HUES48 (cell line): Measurements from ENCODE around the gene ABL1.

ENCODE experiments used
- H3K27ac ChIP-seq: one replicate; pipeline ENCODE4 v1.7.0; 2013; ENCODE audit warnings: low read depth, low read length, inconsistent platforms
- H3K27me3 ChIP-seq: 2 replicates; pipeline ENCODE4 v1.6.1; 2013; ENCODE audit warnings: mild to moderate bottlenecking, low read length; ENCODE audit not compliant: control insufficient read depth, insufficient read depth
- H3K36me3 ChIP-seq: 2 replicates; pipeline ENCODE4 v1.6.1; 2013; ENCODE audit warnings: low read length; ENCODE audit not compliant: control insufficient read depth, insufficient read depth
- H3K4me1 ChIP-seq: 2 replicates; pipeline ENCODE4 v1.6.1; 2013; ENCODE audit warnings: mild to moderate bottlenecking, low read length; ENCODE audit not compliant: control insufficient read depth, insufficient read depth
- H3K4me3 ChIP-seq: 2 replicates; pipeline ENCODE4 v1.5.1; 2013; ENCODE audit warnings: mild to moderate bottlenecking, low read depth, low read length
- H3K9ac ChIP-seq: 2 replicates; pipeline ENCODE4 v1.6.1; 2013; ENCODE audit warnings: mild to moderate bottlenecking, low read depth, low read length, moderate library complexity
- H3K9me3 ChIP-seq: 2 replicates; pipeline ENCODE4 v1.6.1; 2013; ENCODE audit warnings: low read length; ENCODE audit not compliant: control insufficient read depth, insufficient read depth

Gene ABL1

DNA sequence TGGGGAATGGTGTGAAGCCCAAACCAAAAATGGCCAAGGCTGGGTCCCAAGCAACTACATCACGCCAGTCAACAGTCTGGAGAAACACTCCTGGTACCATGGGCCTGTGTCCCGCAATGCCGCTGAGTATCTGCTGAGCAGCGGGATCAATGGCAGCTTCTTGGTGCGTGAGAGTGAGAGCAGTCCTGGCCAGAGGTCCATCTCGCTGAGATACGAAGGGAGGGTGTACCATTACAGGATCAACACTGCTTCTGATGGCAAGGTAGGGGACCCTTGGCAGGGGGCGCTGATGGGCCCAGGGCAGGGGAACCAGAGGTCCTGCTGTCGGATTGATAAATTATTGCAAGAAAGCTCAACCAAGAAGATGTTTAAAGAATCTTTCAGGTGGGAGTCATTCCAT, 19.8 kb downstream of the ABL1 start:
- no peak overlapping the region for H3K9ac ChIP-seq
- no peaks in the 10 kb centered on the region for H3K9me3 ChIP-seq
- H3K4me3 ChIP-seq, result no peak overlapping the region
- no peak overlapping the region for H3K27ac ChIP-seq
- H3K4me1 ChIP-seq, result no peaks in the 10 kb centered on the region
- H3K36me3 ChIP-seq, result peaks cover 59% of the 10 kb centered on the region
- no peaks in the 10 kb centered on the region for H3K27me3 ChIP-seq

DNA sequence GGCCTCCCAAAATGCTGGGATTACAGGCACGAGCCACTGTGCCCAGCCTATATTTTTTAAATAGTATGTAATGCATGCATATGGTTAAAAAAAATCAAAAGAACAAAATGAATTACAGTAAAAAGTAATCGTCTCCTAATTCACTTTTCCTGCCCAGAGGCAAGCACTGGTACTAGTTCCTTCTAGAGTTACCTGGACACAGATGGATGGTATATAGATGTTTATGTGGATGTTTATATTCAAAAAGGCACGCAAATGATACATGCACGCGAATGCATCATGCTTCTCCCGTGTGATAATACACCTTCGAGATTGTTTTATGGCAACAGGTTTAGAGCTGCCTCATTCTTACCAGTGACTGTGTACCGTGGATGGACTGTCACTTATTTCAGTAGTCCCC, 21.4 kb downstream of the ABL1 start:
- Histone ChIP-seq H3K4me3 (no peak overlapping the region), H3K36me3 (peaks cover 70% of the 10 kb centered on the region), H3K9ac (no peak overlapping the region), H3K4me1 (no peaks in the 10 kb centered on the region), H3K9me3 (no peaks in the 10 kb centered on the region), H3K27me3 (no peaks in the 10 kb centered on the region), H3K27ac (no peak overlapping the region)

DNA sequence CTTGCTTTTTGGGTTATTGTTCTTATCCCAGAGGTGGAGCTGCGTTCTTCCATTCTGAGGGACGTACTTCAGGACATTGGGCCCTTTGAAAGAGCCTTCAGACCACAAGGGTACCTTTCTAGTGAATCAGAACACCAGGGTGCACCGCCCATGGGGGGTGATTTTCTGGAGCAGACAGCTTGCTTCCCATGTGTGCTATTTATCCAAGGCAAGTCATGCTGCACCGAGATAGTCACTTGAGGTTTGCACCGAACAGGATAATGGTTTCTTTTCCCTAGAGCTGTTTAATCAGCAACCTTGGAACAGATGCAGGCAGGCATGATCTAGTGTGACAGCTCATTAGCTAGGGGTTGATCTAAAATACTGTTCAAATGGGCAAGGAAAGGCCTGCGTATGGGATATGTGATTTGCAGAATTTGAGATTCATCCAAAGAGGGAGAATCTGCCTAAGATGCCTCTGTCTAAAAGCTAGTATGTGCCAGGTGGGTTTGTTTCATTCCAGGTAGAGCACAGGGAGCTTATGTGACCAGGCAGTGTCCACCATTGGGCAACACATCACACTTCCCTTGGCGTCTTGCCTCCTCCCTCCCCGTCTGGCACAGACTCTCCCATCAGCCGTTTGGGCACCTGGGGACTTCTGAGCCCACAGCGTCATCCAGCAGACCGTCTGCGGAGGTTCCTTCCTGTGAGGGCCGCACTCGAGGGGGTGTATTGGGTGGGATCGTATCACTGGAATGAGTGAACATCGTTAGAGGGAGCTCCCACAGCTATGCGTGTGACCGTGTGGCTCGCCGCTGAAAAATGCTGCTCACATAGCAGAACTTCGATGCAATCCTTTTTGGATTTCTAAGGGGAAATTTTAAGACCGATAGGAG, 23.0 kb downstream of the ABL1 start:
- H3K9me3 ChIP-seq, result no peaks in the 10 kb centered on the region
- H3K27ac ChIP-seq, result peak overlapping the region; percentile 14
- H3K27me3 ChIP-seq, result no peaks in the 10 kb centered on the region
- no peaks in the 10 kb centered on the region for H3K4me1 ChIP-seq
- H3K36me3 ChIP-seq, result peaks cover 84% of the 10 kb centered on the region
- no peak overlapping the region for H3K9ac ChIP-seq
- no peak overlapping the region for H3K4me3 ChIP-seq

DNA sequence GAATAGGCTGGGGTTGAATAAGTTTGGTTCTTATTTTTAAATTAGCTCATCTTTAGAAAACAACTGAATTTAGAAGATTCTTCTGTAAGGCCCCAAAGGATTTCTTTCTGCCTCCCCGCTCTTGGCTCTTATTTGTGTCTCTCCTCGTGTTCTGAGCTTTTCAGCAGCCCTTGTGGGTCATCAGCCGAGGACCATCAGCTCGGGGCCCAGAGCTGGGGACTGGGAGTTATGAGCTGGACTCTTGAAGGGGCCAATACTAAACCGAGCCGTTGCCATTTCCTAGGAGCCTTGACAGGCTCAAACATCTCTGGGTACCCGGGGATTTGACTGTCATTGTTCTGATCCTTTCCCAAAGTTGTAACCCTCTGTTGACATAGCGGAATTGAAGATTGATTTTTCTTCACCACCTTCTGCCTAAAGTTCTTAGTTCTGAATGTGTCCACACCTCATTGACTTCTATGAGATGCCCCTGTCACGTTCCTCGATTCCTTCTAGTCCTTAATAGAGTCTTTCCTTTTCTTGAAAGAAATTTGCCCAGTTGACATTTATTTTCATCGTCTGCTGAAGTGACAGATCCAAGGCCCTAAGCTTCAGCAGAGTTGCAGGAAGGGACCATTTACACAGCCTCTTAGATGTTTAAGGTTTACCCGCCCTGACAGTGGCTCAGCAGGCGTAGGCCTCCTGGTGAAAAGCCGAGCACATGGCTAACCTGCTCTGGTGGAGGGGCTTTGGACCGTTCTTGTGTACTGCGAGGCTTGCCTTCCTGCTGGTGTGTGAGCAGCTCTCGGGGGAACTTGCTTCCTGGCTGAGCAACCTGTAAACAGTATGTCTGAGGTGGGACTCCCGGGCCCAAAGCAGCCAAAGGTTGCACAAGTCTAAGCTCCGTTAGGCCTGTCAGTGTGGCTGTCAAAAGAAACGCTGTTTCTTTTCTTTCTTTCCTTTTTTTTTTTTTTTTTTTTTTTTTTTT, 24.0 kb downstream of the ABL1 start:
- H3K4me1 ChIP-seq, result no peaks in the 10 kb centered on the region
- H3K4me3 ChIP-seq, result no peak overlapping the region
- H3K9ac ChIP-seq, result no peak overlapping the region
- H3K36me3 ChIP-seq, result peaks cover 87% of the 10 kb centered on the region
- H3K27ac ChIP-seq, result no peak overlapping the region
- no peaks in the 10 kb centered on the region for H3K27me3 ChIP-seq
- H3K9me3 ChIP-seq, result no peaks in the 10 kb centered on the region

DNA sequence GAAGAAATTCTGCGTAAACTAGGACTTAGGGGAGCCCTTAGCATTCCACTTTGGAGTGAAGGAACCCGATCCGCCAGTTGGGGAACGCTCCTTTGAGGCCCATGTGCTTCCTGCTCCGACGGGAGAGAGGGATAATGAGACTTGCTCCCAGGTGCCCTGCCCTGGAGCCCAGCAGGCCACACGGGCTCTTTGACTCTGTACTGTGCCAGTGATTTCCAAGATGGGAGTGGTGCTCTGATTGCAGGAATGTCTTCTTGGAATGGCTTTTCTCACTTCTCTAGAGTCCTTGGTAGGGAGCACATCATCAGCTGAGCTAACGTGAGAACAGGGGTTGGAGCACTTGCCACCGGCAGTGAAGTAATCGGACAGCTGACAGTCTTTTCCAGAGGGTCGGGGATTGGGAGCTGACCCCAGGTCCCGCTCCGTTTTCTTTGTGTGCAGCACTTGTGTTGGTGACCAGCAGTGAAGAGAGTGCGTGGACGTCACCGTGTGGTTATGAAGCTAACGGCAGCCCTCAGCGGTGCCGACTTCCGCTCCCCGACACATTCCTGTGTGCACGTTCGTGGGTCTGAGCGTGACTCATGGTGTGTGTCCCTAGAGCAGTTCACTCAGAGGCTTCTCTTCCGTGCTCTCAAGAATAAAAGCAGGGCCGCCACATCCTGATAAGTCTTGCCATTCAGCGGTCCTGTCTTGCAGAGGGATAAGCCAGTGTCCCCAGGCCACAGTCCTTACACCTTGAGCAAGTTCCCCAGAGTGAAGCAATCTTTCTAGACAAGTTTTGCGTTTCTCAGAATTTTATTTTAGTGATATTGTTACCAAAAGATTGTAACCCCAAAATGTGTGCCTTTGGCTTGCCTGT, 25.6 kb downstream of the ABL1 start:
- Histone ChIP-seq H3K9ac (no peak overlapping the region), H3K4me3 (no peak overlapping the region), H3K4me1 (no peaks in the 10 kb centered on the region), H3K9me3 (no peaks in the 10 kb centered on the region), H3K27ac (no peak overlapping the region), H3K36me3 (peaks cover 80% of the 10 kb centered on the region), H3K27me3 (no peaks in the 10 kb centered on the region)

DNA sequence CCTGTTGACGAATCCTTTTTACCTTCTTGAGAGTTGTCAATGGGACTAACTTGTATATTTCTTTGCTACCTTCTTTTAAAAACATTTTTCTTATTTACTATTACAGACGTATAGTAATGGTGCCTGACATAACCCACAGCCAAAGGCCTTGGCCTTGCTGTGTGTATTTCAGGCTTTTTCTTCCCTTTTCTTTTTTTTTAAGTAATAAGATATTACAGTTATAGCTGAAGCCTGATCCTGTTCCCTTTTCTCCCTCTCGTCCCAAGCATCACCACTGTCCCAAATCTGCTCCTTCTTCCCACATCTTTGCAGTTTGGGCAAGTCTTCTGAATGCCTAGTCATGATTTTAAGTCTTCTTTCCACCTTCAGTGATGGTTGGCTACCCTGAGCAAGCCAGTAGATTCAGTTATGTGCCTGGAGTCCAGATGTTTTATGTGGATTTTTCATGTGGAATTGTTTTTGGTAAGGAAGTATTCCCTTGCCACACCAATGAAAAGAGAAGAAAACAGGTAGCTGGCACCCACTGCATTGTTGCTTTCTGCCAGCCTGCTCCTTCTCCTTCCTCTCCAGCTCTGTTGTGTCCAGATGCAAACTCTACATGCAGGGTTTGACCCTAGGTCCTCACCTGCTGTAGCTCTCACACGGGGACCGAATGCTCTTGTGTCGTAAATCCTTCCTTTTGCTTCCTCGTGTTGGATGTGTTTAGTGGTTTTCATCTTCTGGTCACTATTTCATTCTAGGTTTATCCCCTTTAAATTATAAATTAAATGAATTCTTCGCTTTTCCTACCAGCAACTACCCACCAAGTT, 26.5 kb downstream of the ABL1 start:
- no peak overlapping the region for H3K27ac ChIP-seq
- H3K9ac ChIP-seq, result no peak overlapping the region
- H3K4me1 ChIP-seq, result no peaks in the 10 kb centered on the region
- no peaks in the 10 kb centered on the region for H3K9me3 ChIP-seq
- H3K36me3 ChIP-seq, result peaks cover 71% of the 10 kb centered on the region
- no peak overlapping the region for H3K4me3 ChIP-seq
- H3K27me3 ChIP-seq, result no peaks in the 10 kb centered on the region

DNA sequence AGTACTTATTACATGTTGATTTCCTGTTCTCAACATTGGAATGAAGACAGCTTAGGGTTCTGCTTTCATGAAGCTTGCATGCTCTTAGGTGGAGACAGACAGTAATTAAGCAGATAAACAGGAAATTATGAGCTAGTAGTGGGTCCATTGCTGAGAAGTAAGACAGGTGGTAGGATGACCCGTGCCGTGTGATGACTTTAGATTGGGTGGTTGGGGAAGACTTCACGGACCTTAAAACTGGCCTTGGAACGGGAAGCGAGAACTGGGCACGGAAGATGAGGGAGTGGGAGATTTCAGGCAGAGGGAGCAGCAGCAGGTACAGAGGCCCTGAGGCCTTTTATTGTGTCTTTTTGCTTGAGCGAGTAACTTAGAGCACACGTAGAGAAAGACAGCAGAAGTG, 27.2 kb downstream of the ABL1 start:
- no peak overlapping the region for H3K4me3 ChIP-seq
- H3K36me3 ChIP-seq, result peaks cover 67% of the 10 kb centered on the region
- no peak overlapping the region for H3K9ac ChIP-seq
- no peaks in the 10 kb centered on the region for H3K27me3 ChIP-seq
- no peak overlapping the region for H3K27ac ChIP-seq
- no peaks in the 10 kb centered on the region for H3K9me3 ChIP-seq
- no peaks in the 10 kb centered on the region for H3K4me1 ChIP-seq

DNA sequence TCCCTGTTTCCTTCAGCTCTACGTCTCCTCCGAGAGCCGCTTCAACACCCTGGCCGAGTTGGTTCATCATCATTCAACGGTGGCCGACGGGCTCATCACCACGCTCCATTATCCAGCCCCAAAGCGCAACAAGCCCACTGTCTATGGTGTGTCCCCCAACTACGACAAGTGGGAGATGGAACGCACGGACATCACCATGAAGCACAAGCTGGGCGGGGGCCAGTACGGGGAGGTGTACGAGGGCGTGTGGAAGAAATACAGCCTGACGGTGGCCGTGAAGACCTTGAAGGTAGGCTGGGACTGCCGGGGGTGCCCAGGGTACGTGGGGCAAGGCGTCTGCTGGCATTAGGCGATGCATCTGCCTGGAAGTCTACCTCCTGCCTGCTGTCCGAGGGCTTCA, 27.7 kb downstream of the ABL1 start:
- peaks cover 66% of the 10 kb centered on the region for H3K36me3 ChIP-seq
- no peak overlapping the region for H3K4me3 ChIP-seq

DNA sequence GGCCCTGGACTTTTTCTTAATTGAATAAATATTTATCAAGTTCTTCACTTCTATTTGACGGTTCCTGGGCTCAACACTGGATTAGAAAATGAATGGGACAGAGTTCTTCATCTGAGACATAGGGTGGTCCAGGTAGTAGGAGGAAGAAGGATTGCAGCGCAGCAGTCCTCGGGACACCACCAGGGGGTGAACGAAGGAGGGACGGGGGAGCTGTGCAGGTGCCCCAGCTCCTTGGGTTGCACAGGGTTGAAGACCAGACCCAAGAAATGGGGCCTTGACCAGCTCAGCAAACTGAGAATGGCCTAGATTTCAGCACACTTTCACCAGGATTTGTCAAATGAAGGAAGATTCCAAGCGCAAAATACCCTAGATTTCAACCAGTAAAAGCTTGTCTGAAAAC, 29.5 kb downstream of the ABL1 start:
- H3K27me3 ChIP-seq, result no peaks in the 10 kb centered on the region
- H3K36me3 ChIP-seq, result peaks cover 54% of the 10 kb centered on the region
- no peak overlapping the region for H3K27ac ChIP-seq

More for the DNA sequence above, 27.7 kb downstream of the ABL1 start:
- no peak overlapping the region for H3K27ac ChIP-seq
- no peak overlapping the region for H3K9ac ChIP-seq
- H3K4me1 ChIP-seq, result no peaks in the 10 kb centered on the region
- H3K27me3 ChIP-seq, result no peaks in the 10 kb centered on the region
- no peaks in the 10 kb centered on the region for H3K9me3 ChIP-seq

DNA sequence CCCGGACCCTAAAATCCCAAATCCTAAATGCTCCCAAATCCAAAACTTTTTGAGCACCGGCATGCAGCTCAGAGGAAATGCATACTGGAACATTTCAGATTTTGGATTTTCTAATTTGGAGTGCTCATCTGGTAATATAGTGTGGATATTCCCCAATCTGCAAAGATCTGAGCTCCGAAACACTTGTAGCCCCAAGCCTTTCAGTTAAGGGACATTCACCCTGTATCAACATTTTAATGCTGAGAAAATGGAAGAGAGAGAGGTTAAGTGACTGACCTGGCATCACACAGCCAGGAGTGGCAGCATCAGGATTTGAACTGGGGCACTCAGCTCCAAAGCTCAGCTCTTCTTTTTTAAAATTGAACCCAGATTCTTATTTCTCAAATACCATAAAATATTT, 30.9 kb downstream of the ABL1 start:
- H3K36me3 ChIP-seq, result peaks cover 59% of the 10 kb centered on the region

More for the DNA sequence above, 29.5 kb downstream of the ABL1 start:
- no peak overlapping the region for H3K9ac ChIP-seq
- H3K4me3 ChIP-seq, result no peak overlapping the region
- no peaks in the 10 kb centered on the region for H3K4me1 ChIP-seq
- H3K9me3 ChIP-seq, result no peaks in the 10 kb centered on the region

More for the DNA sequence above, 30.9 kb downstream of the ABL1 start:
- Histone ChIP-seq H3K27me3 (no peaks in the 10 kb centered on the region), H3K4me1 (no peaks in the 10 kb centered on the region), H3K9me3 (no peaks in the 10 kb centered on the region), H3K27ac (no peak overlapping the region), H3K9ac (no peak overlapping the region), H3K4me3 (no peak overlapping the region)
